ENCODE data around the gene SAMD7. TPM values are rescaled to one million over a fixed set of nuclear protein-coding genes. Genes with fewer than 3 reads are reported as not detected.

The SAMD7 gene
- total RNA-seq, 1 donor: not detected

DNA sequence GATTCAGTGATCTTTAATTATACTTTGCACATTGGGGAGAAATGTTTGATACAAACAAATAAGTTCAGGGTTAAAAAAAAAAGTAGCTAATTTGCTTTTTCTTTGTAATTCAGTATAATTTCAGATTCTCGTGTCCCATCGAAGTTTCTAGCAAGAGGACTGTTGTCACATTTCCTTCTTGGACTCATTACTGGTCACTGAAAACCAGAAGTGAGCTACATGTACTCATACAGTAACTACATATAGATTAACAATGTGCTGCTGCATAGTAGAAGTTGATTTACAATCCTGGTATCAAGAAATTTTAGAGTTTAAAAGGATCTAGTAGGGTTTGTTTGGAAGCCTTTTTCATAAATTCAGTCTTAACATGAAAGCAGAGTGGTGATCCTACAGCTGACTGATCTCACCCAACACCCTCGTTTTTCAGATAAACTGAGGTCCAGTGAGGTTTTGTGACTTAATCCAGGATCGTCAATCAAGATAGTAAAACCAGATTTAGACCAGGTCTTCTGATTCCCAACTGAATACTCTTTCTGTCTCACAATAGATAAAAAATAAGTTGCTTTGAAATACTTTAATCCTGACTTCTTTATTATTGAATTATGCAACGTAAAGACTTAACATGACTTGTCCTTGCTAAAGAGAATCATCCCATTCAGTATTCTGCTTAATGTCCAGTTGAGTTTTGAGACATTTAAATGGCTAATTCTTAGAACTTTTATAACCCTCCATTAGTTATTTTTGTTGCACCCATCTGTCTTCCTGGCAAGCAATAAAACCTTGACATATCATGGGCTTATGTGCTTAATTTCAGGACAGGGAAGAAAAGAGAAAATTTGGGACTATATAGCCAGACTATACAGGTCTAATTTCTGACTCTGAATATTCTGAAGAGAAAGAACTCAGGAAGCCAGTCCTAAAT is 58.1 kb downstream of the SAMD7 start:
- TF ChIP-seq, protein P1, sequence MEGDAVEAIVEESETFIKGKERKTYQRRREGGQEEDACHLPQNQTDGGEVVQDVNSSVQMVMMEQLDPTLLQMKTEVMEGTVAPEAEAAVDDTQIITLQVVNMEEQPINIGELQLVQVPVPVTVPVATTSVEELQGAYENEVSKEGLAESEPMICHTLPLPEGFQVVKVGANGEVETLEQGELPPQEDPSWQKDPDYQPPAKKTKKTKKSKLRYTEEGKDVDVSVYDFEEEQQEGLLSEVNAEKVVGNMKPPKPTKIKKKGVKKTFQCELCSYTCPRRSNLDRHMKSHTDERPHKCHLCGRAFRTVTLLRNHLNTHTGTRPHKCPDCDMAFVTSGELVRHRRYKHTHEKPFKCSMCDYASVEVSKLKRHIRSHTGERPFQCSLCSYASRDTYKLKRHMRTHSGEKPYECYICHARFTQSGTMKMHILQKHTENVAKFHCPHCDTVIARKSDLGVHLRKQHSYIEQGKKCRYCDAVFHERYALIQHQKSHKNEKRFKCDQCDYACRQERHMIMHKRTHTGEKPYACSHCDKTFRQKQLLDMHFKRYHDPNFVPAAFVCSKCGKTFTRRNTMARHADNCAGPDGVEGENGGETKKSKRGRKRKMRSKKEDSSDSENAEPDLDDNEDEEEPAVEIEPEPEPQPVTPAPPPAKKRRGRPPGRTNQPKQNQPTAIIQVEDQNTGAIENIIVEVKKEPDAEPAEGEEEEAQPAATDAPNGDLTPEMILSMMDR (IDR thresholded peaks at IDR 0.05; ENCODE audit: insufficient read depth, low read depth, low read length): no peak
- H3K4me3 ChIP-seq (ENCODE audit: low read depth, low read length): no peak overlapping the region

DNA sequence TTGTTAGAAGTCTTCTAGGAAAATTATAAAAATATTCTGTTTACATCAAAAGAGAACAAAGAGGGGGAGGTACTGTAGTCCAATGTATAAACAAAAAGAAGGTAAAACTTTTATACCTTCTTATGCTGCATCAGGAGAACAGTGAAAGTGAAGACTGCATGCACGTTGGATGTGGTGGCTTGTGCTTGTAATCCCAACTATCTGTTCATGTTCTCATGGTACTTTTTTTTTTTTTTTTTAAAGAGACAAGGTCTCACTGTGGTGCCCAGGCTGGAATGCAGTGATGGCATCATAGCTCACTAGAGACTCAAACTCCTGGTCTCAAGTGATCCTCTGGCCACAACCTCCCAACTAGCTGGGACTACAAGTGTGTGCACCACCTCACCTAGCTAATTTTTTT is 59.5 kb downstream of the SAMD7 start:
- H3K4me3 ChIP-seq (ENCODE audit: low read depth, low read length): no peak overlapping the region
- TF ChIP-seq, protein P1 (IDR thresholded peaks at IDR 0.05; ENCODE audit: insufficient read depth, low read depth, low read length): no peak
- DNase-seq (ENCODE audit: low read depth): no peak

More for the DNA sequence above, 58.1 kb downstream of the SAMD7 start:
- DNase-seq (ENCODE audit: low read depth): peak; percentile 70

DNA sequence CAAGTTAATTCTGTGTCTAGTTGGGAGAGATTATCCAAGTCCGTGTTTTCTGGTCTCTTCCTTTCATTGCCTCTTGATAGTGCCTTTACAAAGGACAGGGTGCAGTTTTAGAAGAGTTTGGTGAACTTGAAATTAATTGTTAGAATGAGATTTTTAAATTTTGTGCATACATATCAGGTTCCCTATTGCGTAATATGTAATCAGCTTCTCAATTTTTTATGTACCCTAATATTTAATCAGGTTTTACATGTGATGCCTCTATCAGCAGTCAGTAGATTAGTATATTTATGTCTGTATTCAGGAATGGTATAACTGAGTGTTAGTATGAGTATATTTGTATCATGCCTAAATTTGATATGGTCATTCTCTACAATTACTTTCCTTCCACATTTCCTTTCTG is 60.1 kb downstream of the SAMD7 start:
- DNase-seq (ENCODE audit: low read depth): no peak
- no peak overlapping the region for H3K4me3 ChIP-seq (ENCODE audit: low read depth, low read length)
- TF ChIP-seq, protein P1 (IDR thresholded peaks at IDR 0.05; ENCODE audit: insufficient read depth, low read depth, low read length): no peak

DNA sequence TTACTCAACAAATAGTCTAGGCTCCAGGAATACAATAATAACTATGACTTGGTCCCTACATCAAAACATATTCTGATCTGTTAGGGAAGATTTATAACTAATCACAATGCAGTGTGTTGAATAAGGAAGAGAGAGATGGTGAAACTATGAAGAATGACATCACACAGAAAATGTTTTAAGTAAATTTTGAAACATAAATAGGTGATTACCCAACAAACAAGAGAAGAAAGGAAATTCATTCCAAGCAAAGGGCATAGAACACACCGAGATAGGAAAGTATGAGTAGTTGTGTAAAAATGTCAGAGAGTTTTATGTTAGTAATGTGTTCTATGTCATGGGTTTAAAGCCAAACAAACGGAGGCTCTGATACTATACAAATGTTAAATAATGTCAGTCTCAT is 68.7 kb downstream of the SAMD7 start:
- DNase-seq (ENCODE audit: low read depth): peak; percentile 82
- TF ChIP-seq, protein P1 (IDR thresholded peaks at IDR 0.05; ENCODE audit: insufficient read depth, low read depth, low read length): no peak
- H3K4me3 ChIP-seq (ENCODE audit: low read depth, low read length): no peak overlapping the region

DNA sequence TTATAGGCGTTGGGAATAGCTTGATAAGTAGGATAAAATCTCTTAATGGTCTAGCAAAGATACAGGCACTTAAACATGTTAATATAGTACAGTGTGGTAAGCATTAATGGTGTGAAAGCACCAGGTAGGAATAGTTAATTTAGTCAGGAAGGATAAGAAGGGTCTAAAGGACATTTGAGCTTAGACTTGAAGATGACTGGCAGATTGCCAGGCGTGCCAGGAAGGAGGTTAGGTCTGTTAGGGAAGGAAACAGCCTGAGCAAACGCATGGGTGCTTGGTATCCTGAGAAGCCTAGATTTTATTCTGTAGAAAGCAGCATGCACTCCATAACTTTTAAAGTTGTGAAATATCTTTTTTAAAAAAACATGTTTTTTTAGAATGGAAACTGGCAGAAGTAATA is 72.9 kb downstream of the SAMD7 start:
- no peak overlapping the region for H3K4me3 ChIP-seq (ENCODE audit: low read depth, low read length)
- DNase-seq (ENCODE audit: low read depth): no peak
- TF ChIP-seq, protein P1 (IDR thresholded peaks at IDR 0.05; ENCODE audit: insufficient read depth, low read depth, low read length): no peak

Other genes starting within 250 kb of the SAMD7 start
- gene MECOM, start 247.9 kb upstream of the SAMD7 start, total RNA-seq: 6.1 and 8.6 TPM in 2 replicates
- 168 and 175 TPM in 2 replicates for gene TERC, start 146.5 kb upstream of the SAMD7 start, total RNA-seq
- 2.9 and 5.2 TPM in 2 replicates for gene ACTRT3, start 142.0 kb upstream of the SAMD7 start, total RNA-seq
- 20.9 and 25.5 TPM in 2 replicates for gene MYNN, start 138.2 kb upstream of the SAMD7 start, total RNA-seq
- gene LRRIQ4, start 98.7 kb upstream of the SAMD7 start, total RNA-seq: 0.32 TPM in 1 of 2 replicates, not detected in the other
- gene LRRC34, start 98.7 kb upstream of the SAMD7 start, total RNA-seq: 3.5 and 4.3 TPM in 2 replicates
- gene LRRC31, start 41.6 kb upstream of the SAMD7 start, total RNA-seq: not detected in 2 replicates
- 27.7 and 47.9 TPM in 2 replicates for gene SEC62, start 55.2 kb downstream of the SAMD7 start, total RNA-seq
- under 0.01 and 0.43 TPM in 2 replicates for gene GPR160, start 126.4 kb downstream of the SAMD7 start, total RNA-seq